Astrocyte of the spinal cord (primary cell): Measurements from ENCODE around the gene DAP.

ENCODE experiments used
- DNase-seq: peaks from one replicate; pipeline ENCODE4 v3.0.0; 2011; ENCODE audit warnings: low read depth, low spot score
- H3K4me3 ChIP-seq: 2 replicates; pipeline ENCODE4 v1.5.1; 2011; ENCODE audit warnings: low read depth, mild to moderate bottlenecking, low read length, moderate library complexity
- in situ Hi-C: cut with HindIII; loops from 2 replicates; pipeline ENCODE4 v1.10.0; 2017; ENCODE audit warnings: low sequenced_read_pairs
- TF ChIP-seq, protein P1 (sequence below): IDR thresholded peaks from 2 replicates; pipeline ENCODE4 v1.5.1; 2012; ENCODE audit warnings: low read depth, mild to moderate bottlenecking, low read length, inconsistent platforms

Gene DAP

DNA sequence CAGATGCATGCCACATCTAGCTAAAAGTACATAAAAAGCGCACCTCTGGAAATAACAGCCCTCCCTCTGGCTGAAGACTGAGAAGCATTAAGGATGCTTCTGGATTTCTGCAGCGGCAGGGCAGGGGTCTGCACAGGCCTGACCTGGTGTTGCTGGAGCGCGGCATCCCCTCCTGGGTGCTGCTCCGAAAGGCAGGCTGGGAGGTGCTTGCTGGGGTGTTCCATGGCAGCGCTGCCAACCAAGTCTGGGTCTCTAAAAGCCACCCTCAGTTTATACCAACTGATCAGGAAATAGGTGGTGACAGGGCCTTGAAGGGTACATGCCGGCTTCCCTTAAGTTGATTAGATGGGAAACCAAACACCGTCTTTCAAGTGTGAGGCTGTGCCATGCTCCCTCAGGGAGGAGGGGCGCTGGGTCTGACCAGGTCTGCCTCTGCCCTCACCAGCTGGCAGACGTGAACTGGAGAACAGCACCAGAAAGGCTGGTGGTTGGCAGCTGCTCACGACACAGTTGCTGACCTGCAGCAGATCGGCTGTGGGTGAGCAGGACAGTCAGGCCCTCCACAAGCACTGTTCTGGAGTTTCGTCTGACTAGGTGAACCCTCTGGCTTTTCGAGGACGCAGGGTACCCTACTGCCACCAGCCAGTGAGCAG lies 81.6 kb downstream of the DAP start:
- DNase-seq: no peak
- no peak overlapping the region for H3K4me3 ChIP-seq
- TF ChIP-seq, protein P1, sequence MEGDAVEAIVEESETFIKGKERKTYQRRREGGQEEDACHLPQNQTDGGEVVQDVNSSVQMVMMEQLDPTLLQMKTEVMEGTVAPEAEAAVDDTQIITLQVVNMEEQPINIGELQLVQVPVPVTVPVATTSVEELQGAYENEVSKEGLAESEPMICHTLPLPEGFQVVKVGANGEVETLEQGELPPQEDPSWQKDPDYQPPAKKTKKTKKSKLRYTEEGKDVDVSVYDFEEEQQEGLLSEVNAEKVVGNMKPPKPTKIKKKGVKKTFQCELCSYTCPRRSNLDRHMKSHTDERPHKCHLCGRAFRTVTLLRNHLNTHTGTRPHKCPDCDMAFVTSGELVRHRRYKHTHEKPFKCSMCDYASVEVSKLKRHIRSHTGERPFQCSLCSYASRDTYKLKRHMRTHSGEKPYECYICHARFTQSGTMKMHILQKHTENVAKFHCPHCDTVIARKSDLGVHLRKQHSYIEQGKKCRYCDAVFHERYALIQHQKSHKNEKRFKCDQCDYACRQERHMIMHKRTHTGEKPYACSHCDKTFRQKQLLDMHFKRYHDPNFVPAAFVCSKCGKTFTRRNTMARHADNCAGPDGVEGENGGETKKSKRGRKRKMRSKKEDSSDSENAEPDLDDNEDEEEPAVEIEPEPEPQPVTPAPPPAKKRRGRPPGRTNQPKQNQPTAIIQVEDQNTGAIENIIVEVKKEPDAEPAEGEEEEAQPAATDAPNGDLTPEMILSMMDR: no peak
- in situ Hi-C loops: no loop called here

DNA sequence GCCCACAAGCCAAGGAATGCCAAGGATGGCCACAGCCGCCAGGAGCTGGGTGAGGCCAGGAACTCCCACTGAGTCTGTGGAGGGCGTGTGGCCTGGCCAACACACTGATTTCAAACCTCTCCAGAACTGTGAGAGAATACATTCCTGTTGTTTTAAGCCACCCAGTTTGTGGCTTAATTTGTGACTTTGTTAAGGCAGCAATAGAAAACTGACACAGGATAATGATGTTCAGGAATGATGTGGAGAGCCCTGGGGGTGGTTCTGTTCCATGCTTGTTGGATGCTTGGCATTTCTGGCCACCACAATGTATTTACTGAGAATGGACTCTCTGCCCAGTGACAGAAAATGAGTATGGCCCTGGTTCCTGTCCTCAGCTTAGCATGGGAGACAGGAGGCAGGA lies 82.8 kb downstream of the DAP start:
- TF ChIP-seq, protein P1: no peak
- no peak overlapping the region for H3K4me3 ChIP-seq
- DNase-seq: peak; percentile 60
- in situ Hi-C loops: no loop called here

DNA sequence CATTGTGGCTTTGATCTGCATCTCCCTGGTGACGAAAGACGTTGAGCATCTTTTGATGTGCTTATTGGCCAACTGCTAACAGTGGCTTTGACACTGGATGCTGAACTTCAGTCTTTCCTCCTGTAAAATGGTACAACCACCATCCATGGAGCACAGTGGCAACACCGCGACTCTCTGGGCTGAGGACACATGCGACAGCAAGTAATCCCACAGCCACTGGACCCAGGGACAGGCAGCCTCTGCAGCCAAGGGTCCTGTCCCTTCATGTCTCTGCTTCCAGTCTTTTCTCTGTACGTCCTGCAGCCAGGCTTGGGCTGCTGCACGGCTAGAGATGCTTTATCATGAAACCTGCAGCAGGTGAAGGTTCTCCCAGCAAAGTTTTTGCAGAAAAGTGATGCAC lies 83.5 kb downstream of the DAP start:
- in situ Hi-C loops: no loop called here
- TF ChIP-seq, protein P1: no peak
- no peak for DNase-seq
- H3K4me3 ChIP-seq: no peak overlapping the region

DNA sequence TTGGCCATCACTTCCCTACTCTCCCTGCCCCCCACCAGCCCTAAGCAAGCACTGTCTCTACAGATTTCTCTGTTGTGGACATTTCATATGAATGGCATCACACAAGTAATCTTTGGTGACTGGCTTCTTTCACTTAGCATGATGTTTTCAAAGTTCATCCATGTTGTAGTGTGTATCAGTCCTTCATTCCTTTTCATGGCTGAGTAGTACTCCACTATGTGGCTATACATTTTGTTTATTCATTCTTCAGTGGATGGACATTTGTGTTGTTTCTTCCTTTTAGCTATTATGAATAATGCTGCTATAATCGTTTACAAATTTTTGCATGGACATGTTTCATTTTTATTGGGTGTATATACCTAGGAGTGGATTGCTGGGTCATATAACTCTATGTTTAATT lies 84.1 kb downstream of the DAP start:
- in situ Hi-C loops: no loop called here
- H3K4me3 ChIP-seq: no peak overlapping the region
- TF ChIP-seq, protein P1: no peak
- no peak for DNase-seq

DNA sequence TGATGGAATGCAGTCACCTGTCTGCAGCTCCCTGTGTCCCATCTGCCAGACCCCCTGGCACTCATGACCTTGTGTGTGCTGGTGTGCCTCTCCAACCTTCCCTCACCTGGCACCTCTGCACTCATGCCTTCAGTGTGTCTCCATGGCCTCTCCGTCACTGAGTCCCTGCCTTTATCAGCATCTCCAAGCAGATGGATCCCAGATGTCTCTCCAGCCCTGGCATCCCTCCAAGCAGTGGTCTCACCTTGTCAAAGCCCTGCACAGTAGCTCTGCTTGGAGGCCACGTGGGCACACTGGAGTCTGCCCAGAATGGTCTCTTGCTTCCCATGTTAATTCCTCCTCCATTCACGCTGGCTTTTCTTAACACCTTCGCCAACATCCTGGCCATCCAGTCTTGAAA lies 84.8 kb downstream of the DAP start:
- TF ChIP-seq, protein P1: no peak
- no peak for DNase-seq
- no peak overlapping the region for H3K4me3 ChIP-seq
- in situ Hi-C loops: no loop called here

DNA sequence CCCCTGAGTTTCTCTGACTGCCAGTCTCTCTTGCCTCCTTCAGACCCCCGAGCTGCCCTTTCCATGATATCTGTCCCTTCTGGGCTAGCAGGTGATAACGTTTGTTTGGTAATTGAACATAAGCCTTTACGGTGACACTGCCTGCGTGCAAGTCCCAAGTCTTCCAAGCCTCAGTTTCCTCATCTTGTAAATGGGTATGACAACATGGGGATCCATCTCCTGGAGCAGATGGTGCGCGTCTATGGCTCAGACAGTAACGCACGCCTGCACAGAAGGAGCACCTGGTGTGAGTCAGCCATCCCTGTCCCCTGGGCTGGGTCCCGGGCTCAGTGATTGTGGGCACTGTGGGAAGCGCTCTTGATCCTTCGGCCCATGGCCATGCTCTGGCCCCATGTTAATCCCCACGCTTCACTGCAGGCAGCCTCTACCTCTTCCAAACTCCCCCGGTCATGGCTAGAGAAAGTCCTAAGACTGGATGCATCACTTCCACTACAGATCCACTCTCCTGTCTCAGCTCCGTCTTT lies 85.8 kb downstream of the DAP start:
- no peak overlapping the region for H3K4me3 ChIP-seq
- TF ChIP-seq, protein P1: no peak
- in situ Hi-C loops: no loop called here
- no peak for DNase-seq
